IMR-90 (cell line): ENCODE measurements around the gene SLC9A1. TPM values are rescaled to one million over a fixed set of nuclear protein-coding genes. Genes with fewer than 3 reads are reported as not detected.

Source experiments
- ATAC-seq: fragments of 200-7000 bp; cut with Tn5 transposase; 2 replicates; pipeline ENCODE4 v1.9.1; 2020; ENCODE audit warnings: low read depth, mild to moderate bottlenecking, moderate library complexity
- BruUV-seq: library from RNA; stranded (reverse); fragments of 400-500 nt; replicated peaks from 2 replicates; lab custom pipeline; 2021; lab: Mats Ljungman, UMichigan
- CTCF ChIA-PET: fragments of 300-600 bp; formaldehyde crosslinking; extraction: SDS; loops from one replicate; lab custom pipeline; 2021; ENCODE audit warnings: antibody characterized with exemption; lab: Yijun Ruan, JAX
- POLR2A ChIA-PET: fragments of 300-600 bp; sonication (Branson Sonifier 250); formaldehyde crosslinking; loops from one replicate; lab custom pipeline; 2022; ENCODE audit warnings: antibody characterized with exemption; ENCODE audit not compliant: unreplicated experiment; lab: Charles Lee
- DNase-seq: peaks from one replicate; pipeline ENCODE4 v3.0.0; 2013
- H2AFZ ChIP-seq: replicated peaks from 2 replicates; pipeline ENCODE3; 2013; ENCODE audit warnings: low read length, mild to moderate bottlenecking; ENCODE audit not compliant: poor library complexity
- H2AK5ac ChIP-seq: 2 replicates; pipeline ENCODE4 v1.6.1; 2013; ENCODE audit warnings: low read depth, low read length, inconsistent platforms
- H2AK9ac ChIP-seq: replicated peaks from 2 replicates; pipeline ENCODE3; 2013; ENCODE audit warnings: mild to moderate bottlenecking, low read depth, low read length, moderate library complexity; ENCODE audit not compliant: poor library complexity
- H2BK120ac ChIP-seq: 2 replicates; pipeline ENCODE4 v1.6.1; 2013; ENCODE audit warnings: low read depth, low read length, inconsistent platforms
- H2BK15ac ChIP-seq: 3 replicates; pipeline ENCODE4 v1.6.1; 2013; ENCODE audit warnings: low read depth, low read length, inconsistent platforms
- H2BK20ac ChIP-seq: 2 replicates; pipeline ENCODE4 v1.6.1; 2013; ENCODE audit warnings: low read depth, mild to moderate bottlenecking, inconsistent platforms, low read length, moderate library complexity
- H2BK5ac ChIP-seq: 2 replicates; pipeline ENCODE4 v1.6.1; 2013; ENCODE audit warnings: mild to moderate bottlenecking, low read depth, low read length, inconsistent platforms; ENCODE audit not compliant: poor library complexity, severe bottlenecking
- H3K14ac ChIP-seq: replicated peaks from 2 replicates; pipeline ENCODE4 v1.6.1; 2013; ENCODE audit warnings: low read depth, low read length, inconsistent platforms
- H3K18ac ChIP-seq: 2 replicates; pipeline ENCODE4 v1.6.1; 2013; ENCODE audit warnings: low read depth, low read length, control low read depth
- H3K23ac ChIP-seq: 2 replicates; pipeline ENCODE4 v1.6.1; 2013; ENCODE audit warnings: low read depth, low read length, inconsistent platforms
- H3K27ac ChIP-seq: 2 replicates; pipeline ENCODE4 v1.5.1; 2013; ENCODE audit warnings: mild to moderate bottlenecking, control low read depth, low read length; ENCODE audit not compliant: insufficient read depth
- H3K27me3 ChIP-seq: 2 replicates; pipeline ENCODE4 v1.6.1; 2013; ENCODE audit warnings: low read length; ENCODE audit not compliant: control insufficient read depth, insufficient read depth
- H3K36me3 ChIP-seq: 2 replicates; pipeline ENCODE4 v1.6.1; 2013; ENCODE audit warnings: low read length, mixed read lengths; ENCODE audit not compliant: control insufficient read depth, insufficient read depth
- H3K4ac ChIP-seq: 2 replicates; pipeline ENCODE4 v1.6.1; 2013; ENCODE audit warnings: low read depth, low read length, inconsistent platforms
- H3K4me1 ChIP-seq: 2 replicates; pipeline ENCODE4 v1.6.1; 2013; ENCODE audit warnings: low read length, mixed read lengths; ENCODE audit not compliant: control insufficient read depth, insufficient read depth
- H3K4me2 ChIP-seq: 2 replicates; pipeline ENCODE4 v1.6.1; 2013; ENCODE audit warnings: low read depth, mild to moderate bottlenecking, control low read depth, low read length, moderate library complexity
- H3K4me3 ChIP-seq: 2 replicates; pipeline ENCODE4 v1.5.1; 2013; ENCODE audit warnings: low read depth, mild to moderate bottlenecking, control low read depth, low read length, moderate library complexity; ENCODE audit not compliant: insufficient read depth
- H3K56ac ChIP-seq: 2 replicates; pipeline ENCODE4 v1.6.1; 2013; ENCODE audit warnings: low read length, inconsistent platforms; ENCODE audit not compliant: insufficient read depth; ENCODE audit errors: extremely low read depth
- H3K79me1 ChIP-seq, 2 experiments: 2 replicates each; pipeline ENCODE4 v1.6.1; 2013; ENCODE audit warnings: low read length in 2 of 2, inconsistent platforms in 1 of 2, low read depth in 1 of 2
- H3K9ac ChIP-seq: 2 replicates; pipeline ENCODE4 v1.6.1; 2013; ENCODE audit warnings: low read depth, low read length, control low read depth
- H3K9me1 ChIP-seq: 2 replicates; pipeline ENCODE4 v1.6.1; 2013; ENCODE audit warnings: low read length, inconsistent platforms; ENCODE audit not compliant: insufficient read depth
- H3K9me3 ChIP-seq: 2 replicates; pipeline ENCODE4 v1.6.1; 2013; ENCODE audit warnings: low read length; ENCODE audit not compliant: control insufficient read depth, insufficient read depth
- H4K20me1 ChIP-seq: 2 replicates; pipeline ENCODE4 v1.6.1; 2013; ENCODE audit warnings: low read length, inconsistent platforms; ENCODE audit not compliant: insufficient read depth
- H4K5ac ChIP-seq: 2 replicates; pipeline ENCODE4 v1.6.1; 2013; ENCODE audit warnings: mild to moderate bottlenecking, low read depth, low read length, control low read depth
- H4K8ac ChIP-seq, 2 experiments: 2 replicates each; pipeline ENCODE4 v1.6.1; 2013; ENCODE audit warnings: low read depth in 2 of 2, low read length in 2 of 2, control low read depth in 1 of 2, inconsistent platforms in 1 of 2
- H4K91ac ChIP-seq: 2 replicates; pipeline ENCODE4 v1.6.1; 2013; ENCODE audit warnings: low read depth, low read length, inconsistent platforms; ENCODE audit not compliant: insufficient read depth
- BHLHE40 ChIP-seq: fragments of 150-350 bp; IDR thresholded peaks from 2 replicates; pipeline ENCODE4 v1.6.1; 2016; ENCODE audit warnings: mild to moderate bottlenecking, low read depth, low read length
- CEBPB ChIP-seq: IDR thresholded peaks from 2 replicates; pipeline ENCODE4 v1.6.1; 2012; ENCODE audit warnings: low read depth, low read length, improper control_type of control experiment
- CTCF ChIP-seq: conservative IDR thresholded peaks from 2 replicates; pipeline ENCODE4 v1.5.1; 2012; ENCODE audit warnings: mild to moderate bottlenecking, low read depth, low read length, improper control_type of control experiment
- ELK1 ChIP-seq: fragments of 150-350 bp; IDR thresholded peaks from 2 replicates; pipeline ENCODE4 v1.6.1; 2016; ENCODE audit warnings: low read depth, mild to moderate bottlenecking, low read length, moderate library complexity, borderline replicate concordance
- FOS ChIP-seq: fragments of 150-350 bp; IDR thresholded peaks from 2 replicates; pipeline ENCODE4 v1.6.1; 2016; ENCODE audit warnings: low read depth, low read length
- MAFK ChIP-seq: IDR thresholded peaks from 2 replicates; pipeline ENCODE4 v1.6.1; 2012; ENCODE audit warnings: low read depth, low read length, improper control_type of control experiment
- MAZ ChIP-seq: IDR thresholded peaks from 2 replicates; pipeline ENCODE4 v1.6.1; 2012; ENCODE audit warnings: low read depth, mild to moderate bottlenecking, low read length, improper control_type of control experiment, moderate library complexity, borderline replicate concordance
- MXI1 ChIP-seq: IDR thresholded peaks from 2 replicates; pipeline ENCODE4 v1.6.1; 2012; ENCODE audit warnings: low read depth, mild to moderate bottlenecking, low read length, moderate library complexity, borderline replicate concordance
- NFE2L2 ChIP-seq: fragments of 150-350 bp; IDR thresholded peaks from 2 replicates; pipeline ENCODE4 v1.6.1; 2016; ENCODE audit warnings: low read depth, mild to moderate bottlenecking, low read length
- POLR2A ChIP-seq: IDR thresholded peaks from 2 replicates; pipeline ENCODE4 v1.6.1; 2012; ENCODE audit warnings: mild to moderate bottlenecking, low read depth, low read length
- RFX5 ChIP-seq: IDR thresholded peaks from 2 replicates; pipeline ENCODE4 v1.8.0; 2012; ENCODE audit warnings: low read depth, mild to moderate bottlenecking, low read length, moderate library complexity
- SMC3 ChIP-seq: fragments of 150-350 bp; IDR thresholded peaks from 2 replicates; pipeline ENCODE4 v1.6.1; 2016; ENCODE audit warnings: low read depth, mild to moderate bottlenecking, antibody characterized with exemption, low read length, moderate library complexity
- whole genome bisulfite sequencing, 2 experiments: methylation state at CpG; one replicate each; pipeline versions ENCODE4 v1.1.5 to v1.1.7; 2013; ENCODE audit warnings: missing lambda C conversion rate in 2 of 2; ENCODE audit not compliant: insufficient read length in 1 of 2; ENCODE audit errors: extremely low coverage in 2 of 2; 5-methylcytosine and 5-hydroxymethylcytosine counted together
- dilution Hi-C: fragments of 300-500 bp; cut with HindIII; formaldehyde crosslinking; loops from one replicate; pipeline ENCODE4 v1.14.3; 2018; ENCODE audit warnings: low sequenced_read_pairs; ENCODE audit not compliant: unreplicated experiment
- in situ Hi-C: fragments of 300-500 bp; cut with MboI; formaldehyde crosslinking; loops from 3 replicates; pipeline ENCODE4 v1.14.3; 2019; ENCODE audit warnings: low sequenced_read_pairs, inconsistent platforms, mixed read lengths
- intact Hi-C: fragments of 100-400 bp; cut with micrococcal nuclease; formaldehyde crosslinking; loops from 2 replicates; pipeline ENCODE4 v1.10.0; 2022
- polyA plus RNA-seq, 3 experiments: library from polyadenylated mRNA; depleted of rRNA; stranded (reverse); fragments of >200 nt; gene quantifications; 2 replicates each; pipeline ENCODE4 v1.2.3, GENCODE V29; 2012; ENCODE audit warnings: low replicate concordance in 1 of 3
- total RNA-seq: library from RNA; depleted of rRNA; stranded (reverse); fragments of >200 nt; gene quantifications from 2 replicates; pipeline ENCODE4 v1.2.3, GENCODE V29; 2012

The SLC9A1 gene
- total and polyA plus RNA-seq, 2 of the 4 experiments (the other 2 are of a cell fraction) = 2.0 to 21.2 TPM

GRCh38 chr1:27105018-27105417 is 49.9 kb downstream of the SLC9A1 start:
- Histone ChIP-seq H3K14ac (no peak overlapping the region), H2AK5ac (no peak overlapping the region), H3K9me3 (no peaks in the 10 kb centered on the region), H2BK5ac (no peak overlapping the region), H2BK20ac (no peak overlapping the region), H2AFZ (no peak overlapping the region), H4K91ac (no peak overlapping the region), H3K4me1 (no peaks in the 10 kb centered on the region), H3K9ac (no peak overlapping the region), H3K18ac (no peak overlapping the region), H3K56ac (no peak overlapping the region), H3K4me3 (no peak overlapping the region), H4K8ac (no peak overlapping the region), H3K27ac (no peak overlapping the region), H3K27me3 (no peaks in the 10 kb centered on the region), H3K36me3 (peaks cover 12% of the 10 kb centered on the region), H3K4me2 (no peak overlapping the region), H2BK120ac (no peak overlapping the region), H3K4ac (no peak overlapping the region), H2AK9ac (no peak overlapping the region), H3K79me1 (peaks cover 3% of the 10 kb centered on the region in 2 experiments), H3K9me1 (0 out of 2 replicates have a peak, but pooled peaks cover 8% of the 10 kb centered on the region), H4K20me1 (no peaks in the 10 kb centered on the region), H4K5ac (no peak overlapping the region), H2BK15ac (no peak overlapping the region), H3K23ac (no peak overlapping the region)
- TF ChIP-seq CEBPB = no peak
- TF ChIP-seq RFX5 = no peak
- no peak for TF ChIP-seq MAZ
- no peak for TF ChIP-seq MAFK
- no peak for TF ChIP-seq FOS
- TF ChIP-seq BHLHE40 = no peak
- no peak for TF ChIP-seq ELK1
- TF ChIP-seq POLR2A = no peak
- no peak for TF ChIP-seq CTCF
- TF ChIP-seq SMC3 = no peak
- no peak for TF ChIP-seq NFE2L2
- TF ChIP-seq MXI1 = no peak
- WGBS, 2 experiments = no CpG with 5 or more reads among the region's 2 CpGs
- ATAC-seq = no peak
- no TSS peak for BruUV-seq
- intact Hi-C loops (no loop called here), dilution Hi-C loops (no loop called here), in situ Hi-C loops (loop anchor here (10.0 kb wide), 1 partner anchor 290 kb away; the partner anchor contains the start of gene GPR3)
- no peak for DNase-seq
- CTCF ChIA-PET = no interaction called here
- POLR2A ChIA-PET = no interaction called here
